ENCODE measurements around the gene MCUR1.

DNA sequence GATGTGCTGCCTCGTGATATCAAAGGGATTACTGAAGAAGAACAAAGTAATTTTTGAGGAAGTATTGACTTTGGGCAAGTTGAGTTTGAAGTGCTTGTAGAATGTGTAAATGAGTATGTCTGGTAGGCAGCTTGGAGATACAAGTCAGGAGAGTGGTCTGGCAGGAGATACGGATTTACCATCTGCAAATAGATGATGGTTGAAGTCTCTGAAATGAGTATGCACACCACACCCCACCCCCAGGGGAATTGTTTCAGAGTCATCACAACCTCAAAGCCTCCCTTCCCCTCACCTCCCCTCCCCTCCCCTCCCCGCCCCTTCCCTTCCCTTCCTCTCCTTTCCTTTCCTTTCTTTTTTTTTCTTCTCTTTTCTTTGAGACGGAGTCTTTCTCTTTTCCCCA is 16.4 kb upstream of the MCUR1 start:
- TF ChIP-seq NR2F1 (conservative IDR thresholded peaks at IDR 0.05): no peak
- TF ChIP-seq NRF1 (conservative IDR thresholded peaks at IDR 0.05; ENCODE audit: low read depth, low read length): no peak
- no peak for TF ChIP-seq CBX3 (IDR thresholded peaks at IDR 0.05; ENCODE audit: borderline replicate concordance, low read depth)
- TF ChIP-seq REST (IDR thresholded peaks at IDR 0.05; ENCODE audit: low read depth, low read length): no peak
- TF ChIP-seq ZNF274 (IDR thresholded peaks at IDR 0.05; ENCODE audit: insufficient read depth, insufficient read length): no peak

All from GM12878 (cell line).